Measurements from ENCODE around the gene RGS13. TPM values are rescaled to one million over a fixed set of nuclear protein-coding genes. Genes with fewer than 3 reads are reported as not detected.

RGS13 gene
- total RNA-seq, 1 donor from 2014 or later: not detected

- H3K27me3 Mint-ChIP-seq (ENCODE audit: insufficient read depth, low read depth): no peaks in the 10 kb centered on the region
- Histone ChIP-seq H3K9ac (no peak overlapping the region), H3K4me2 (no peak overlapping the region), H3K27me3 (no peaks in the 10 kb centered on the region), H3K27ac (no peak overlapping the region), H4K20me1 (ENCODE audit: low read depth) (no peaks in the 10 kb centered on the region), H3F3A (ENCODE audit: low read depth) (no peaks in the 10 kb centered on the region), H3K9me3 (ENCODE audit: low read depth) (no peaks in the 10 kb centered on the region), H3K4me3 (no peak overlapping the region), H3K79me2 (ENCODE audit: low read depth) (no peaks in the 10 kb centered on the region), H3K36me3 (no peaks in the 10 kb centered on the region), H3K4me1 (no peaks in the 10 kb centered on the region), H2AFZ (replicated peaks) (no peak overlapping the region)
- H3K36me3 Mint-ChIP-seq: no peaks in the 10 kb centered on the region
- H3K9me3 Mint-ChIP-seq: no peaks in the 10 kb centered on the region
- no peak overlapping the region for H3K27ac Mint-ChIP-seq
- no peaks in the 10 kb centered on the region for H3K4me1 Mint-ChIP-seq
- no peak overlapping the region for H3K4me3 Mint-ChIP-seq
- TF ChIP-seq CTCF (IDR thresholded peaks at IDR 0.05): no peak
- no peak for TF ChIP-seq EZH2 (IDR thresholded peaks at IDR 0.05)
- no peak for TF ChIP-seq EZH2phosphoT487 (IDR thresholded peaks at IDR 0.05)
- DNase-seq (ENCODE audit: low spot score): no peak
Observed at GRCh38 chr1:192601143-192601542, 34.8 kb upstream of the RGS13 start.

GRCh38 chr1:192601567-192601966 is 34.4 kb upstream of the RGS13 start:
- Histone ChIP-seq H3K27me3 (no peaks in the 10 kb centered on the region), H3K27ac (no peak overlapping the region), H2AFZ (replicated peaks) (no peak overlapping the region), H3F3A (ENCODE audit: low read depth) (no peaks in the 10 kb centered on the region), H3K9ac (no peak overlapping the region), H3K4me3 (no peak overlapping the region), H3K4me1 (no peaks in the 10 kb centered on the region), H3K36me3 (no peaks in the 10 kb centered on the region), H3K4me2 (no peak overlapping the region), H3K79me2 (ENCODE audit: low read depth) (no peaks in the 10 kb centered on the region), H4K20me1 (ENCODE audit: low read depth) (no peaks in the 10 kb centered on the region), H3K9me3 (ENCODE audit: low read depth) (no peaks in the 10 kb centered on the region)
- Mint-ChIP-seq H3K27me3 (ENCODE audit: insufficient read depth, low read depth) (no peaks in the 10 kb centered on the region), H3K9me3 (no peaks in the 10 kb centered on the region), H3K4me3 (no peak overlapping the region), H3K27ac (no peak overlapping the region), H3K4me1 (no peaks in the 10 kb centered on the region), H3K36me3 (no peaks in the 10 kb centered on the region)
- TF ChIP-seq EZH2 (IDR thresholded peaks at IDR 0.05): no peak
- no peak for TF ChIP-seq CTCF (IDR thresholded peaks at IDR 0.05)
- TF ChIP-seq EZH2phosphoT487 (IDR thresholded peaks at IDR 0.05): no peak
- DNase-seq (ENCODE audit: low spot score): no peak

- Histone ChIP-seq H3K4me1 (no peaks in the 10 kb centered on the region), H3K4me3 (no peak overlapping the region), H3K9me3 (ENCODE audit: low read depth) (no peaks in the 10 kb centered on the region), H3K36me3 (no peaks in the 10 kb centered on the region), H3K27ac (no peak overlapping the region), H2AFZ (replicated peaks) (no peak overlapping the region), H3F3A (ENCODE audit: low read depth) (no peaks in the 10 kb centered on the region), H3K79me2 (ENCODE audit: low read depth) (no peaks in the 10 kb centered on the region), H3K4me2 (no peak overlapping the region), H3K9ac (no peak overlapping the region), H3K27me3 (no peaks in the 10 kb centered on the region), H4K20me1 (ENCODE audit: low read depth) (no peaks in the 10 kb centered on the region)
- Mint-ChIP-seq H3K27ac (no peak overlapping the region), H3K4me3 (no peak overlapping the region), H3K36me3 (no peaks in the 10 kb centered on the region), H3K27me3 (ENCODE audit: insufficient read depth, low read depth) (no peaks in the 10 kb centered on the region), H3K9me3 (no peaks in the 10 kb centered on the region), H3K4me1 (no peaks in the 10 kb centered on the region)
- TF ChIP-seq EZH2phosphoT487 (IDR thresholded peaks at IDR 0.05) (no peak), EZH2 (IDR thresholded peaks at IDR 0.05) (no peak), CTCF (IDR thresholded peaks at IDR 0.05) (no peak)
- DNase-seq (ENCODE audit: low spot score): no peak
Observed at GRCh38 chr1:192602757-192603156, 33.2 kb upstream of the RGS13 start.
